GM12878 (cell line): Measurements from ENCODE around the gene DLX6. TPM values are rescaled to one million over a fixed set of nuclear protein-coding genes. Genes with fewer than 3 reads are reported as not detected.

Experiments
- ATAC-seq: fragments of 200-7000 bp; cut with Tn5 transposase; 3 replicates; pipeline ENCODE4 v1.9.1; 2020; ENCODE audit warnings: mild to moderate bottlenecking, moderate library complexity
- BruUV-seq: library from RNA; stranded (reverse); fragments of 400-500 nt; replicated peaks from 2 replicates; lab custom pipeline; 2021; lab: Mats Ljungman, UMichigan
- CTCF ChIA-PET: fragments of 300-600 bp; sonication (Branson Sonifier 250); formaldehyde crosslinking; extraction: SDS; loops from one replicate; lab custom pipeline; 2021; ENCODE audit warnings: inconsistent platforms; lab: Yijun Ruan, JAX
- POLR2A ChIA-PET: fragments of 350-600 bp; formaldehyde crosslinking; extraction: SDS; loops from one replicate; lab custom pipeline; 2021; ENCODE audit warnings: inconsistent platforms; lab: Charles Lee
- RAD21 ChIA-PET: fragments of 300-600 bp; sonication (Branson Sonifier 250); formaldehyde crosslinking; loops from one replicate; lab custom pipeline; 2023; ENCODE audit warnings: antibody characterized with exemption; ENCODE audit not compliant: unreplicated experiment; lab: Charles Lee
- SMC1A ChIA-PET: fragments of 300-600 bp; sonication (Branson Sonifier 250); formaldehyde crosslinking; loops from one replicate; lab custom pipeline; 2023; ENCODE audit not compliant: unreplicated experiment, uncharacterized antibody; lab: Charles Lee
- DNase-seq: peaks from one replicate; pipeline ENCODE4 v3.0.0-alpha.2; 2011; ENCODE audit warnings: low read depth, low spot score
- FAIRE-seq: peaks from 3 replicates; lab custom pipeline; 2011; peaks lifted over from hg19 to GRCh38; lab: Jason Lieb, UNC
- H2AFZ ChIP-seq: 2 replicates; pipeline ENCODE4 v1.6.0; 2011; ENCODE audit warnings: low read depth, low read length, control low read depth; ENCODE audit not compliant: control insufficient read depth
- H3K27ac ChIP-seq: 2 replicates; pipeline ENCODE4 v1.5.1; 2011; ENCODE audit warnings: control low read depth; ENCODE audit not compliant: control insufficient read depth, insufficient read depth
- H3K27me3 ChIP-seq, 2 experiments: replicated peaks in 1 of 2; 2 replicates each; pipeline versions ENCODE4 v1.6.0 to v1.6.1; 2011; ENCODE audit warnings: low read length in 1 of 2; ENCODE audit not compliant: control insufficient read depth in 2 of 2, insufficient read depth in 2 of 2
- H3K36me3 ChIP-seq, 2 experiments: 2 replicates each; pipeline ENCODE4 v1.5.1; 2011; ENCODE audit warnings: low read length in 1 of 2; ENCODE audit not compliant: control insufficient read depth in 2 of 2, insufficient read depth in 2 of 2
- H3K4me1 ChIP-seq: 2 replicates; pipeline ENCODE4 v1.6.1; 2011; ENCODE audit warnings: mild to moderate bottlenecking, low read length, moderate library complexity, mixed read lengths; ENCODE audit not compliant: control insufficient read depth, insufficient read depth
- H3K4me2 ChIP-seq: 2 replicates; pipeline ENCODE4 v1.6.0; 2011; ENCODE audit warnings: control low read depth; ENCODE audit not compliant: control insufficient read depth, insufficient read depth
- H3K4me3 ChIP-seq: fragments of 200-600 bp; sonication (generic); 2 replicates; pipeline ENCODE4 v1.5.1; 2016
- H3K79me2 ChIP-seq: 2 replicates; pipeline ENCODE4 v1.6.0; 2011; ENCODE audit warnings: low read length; ENCODE audit not compliant: control insufficient read depth, insufficient read depth
- H3K9ac ChIP-seq: 2 replicates; pipeline ENCODE4 v1.8.0; 2011; ENCODE audit warnings: low read length, control low read depth, mixed read lengths; ENCODE audit not compliant: control insufficient read depth, insufficient read depth
- H3K9me3 ChIP-seq: replicated peaks from 3 replicates; pipeline ENCODE4 v1.5.1; 2011; ENCODE audit warnings: mild to moderate bottlenecking, low read length; ENCODE audit not compliant: control insufficient read depth, insufficient read depth
- H4K20me1 ChIP-seq: 2 replicates; pipeline ENCODE4 v1.6.0; 2011; ENCODE audit not compliant: control insufficient read depth, insufficient read depth
- BACH1 ChIP-seq: fragments of 450-650 bp; IDR thresholded peaks from 2 replicates; pipeline ENCODE4 v1.6.1; 2017; ENCODE audit warnings: mild to moderate bottlenecking, borderline replicate concordance
- CBX5 ChIP-seq: sonication (generic); IDR thresholded peaks from 2 replicates; pipeline ENCODE4 v1.6.1; 2016; ENCODE audit warnings: low read depth, moderate library complexity, mild to moderate bottlenecking, inconsistent platforms
- E2F8 ChIP-seq: fragments of 450-650 bp; IDR thresholded peaks from 2 replicates; pipeline ENCODE4 v1.6.1; 2018; ENCODE audit warnings: mild to moderate bottlenecking, low read depth, moderate library complexity; ENCODE audit not compliant: partially characterized antibody
- EED ChIP-seq: sonication (generic); IDR thresholded peaks from 2 replicates; pipeline ENCODE4 v1.6.1; 2016; ENCODE audit warnings: antibody characterized with exemption, low read depth
- FOXM1 ChIP-seq: IDR thresholded peaks from 2 replicates; pipeline ENCODE4 v1.6.1; 2012; ENCODE audit warnings: low read depth, mild to moderate bottlenecking, inconsistent platforms, low read length, moderate library complexity
- GABPA ChIP-seq: IDR thresholded peaks from 2 replicates; pipeline ENCODE4 v1.6.1; 2014; ENCODE audit warnings: antibody characterized with exemption, low read depth, mild to moderate bottlenecking, inconsistent platforms
- KAT2A ChIP-seq: conservative IDR thresholded peaks from 2 replicates; pipeline ENCODE4 v1.6.1; 2011; ENCODE audit warnings: low read depth, low read length; ENCODE audit not compliant: control insufficient read depth
- MLLT1 ChIP-seq: fragments of 450-650 bp; IDR thresholded peaks from 2 replicates; pipeline ENCODE4 v1.6.1; 2016; ENCODE audit warnings: mild to moderate bottlenecking
- RB1 ChIP-seq: fragments of 450-650 bp; formaldehyde crosslinking; IDR thresholded peaks from 2 replicates; pipeline ENCODE4 v1.6.1; 2017; ENCODE audit warnings: mild to moderate bottlenecking, borderline replicate concordance
- SMAD5 ChIP-seq: IDR thresholded peaks from 2 replicates; pipeline ENCODE4 v1.6.1; 2016; ENCODE audit warnings: antibody characterized with exemption, low read depth
- SPI1 ChIP-seq: IDR thresholded peaks from 2 replicates; pipeline ENCODE4 v1.6.1; 2011; ENCODE audit warnings: low read depth, mild to moderate bottlenecking, low read length, moderate library complexity, borderline replicate concordance; ENCODE audit not compliant: insufficient read depth
- SUZ12 ChIP-seq: fragments of 200-600 bp; sonication (generic); IDR thresholded peaks from one replicate; pipeline ENCODE4 v1.6.1; 2018; ENCODE audit warnings: antibody characterized with exemption, mild to moderate bottlenecking; ENCODE audit not compliant: unreplicated experiment
- YBX1 ChIP-seq: fragments of 450-650 bp; IDR thresholded peaks from 2 replicates; pipeline ENCODE4 v1.6.1; 2016; ENCODE audit warnings: antibody characterized with exemption
- ZBTB4 ChIP-seq: fragments of 450-650 bp; formaldehyde crosslinking; IDR thresholded peaks from 2 replicates; pipeline ENCODE4 v1.4.0; 2022; ENCODE audit warnings: mild to moderate bottlenecking, moderate library complexity
- ZNF384 ChIP-seq: IDR thresholded peaks from 2 replicates; pipeline ENCODE4 v1.6.1; 2012; ENCODE audit warnings: low read depth, mild to moderate bottlenecking, low read length, improper control_type of control experiment, borderline replicate concordance
- ZSCAN29 ChIP-seq: fragments of 450-650 bp; IDR thresholded peaks from 2 replicates; pipeline ENCODE4 v1.6.1; 2017; ENCODE audit warnings: mild to moderate bottlenecking, moderate library complexity
- WGBS: methylation state at CpG from one replicate; pipeline ENCODE4 v1.1.6; 2016; ENCODE audit warnings: low lambda C conversion rate; ENCODE audit not compliant: insufficient replicate concordance, insufficient coverage; ENCODE audit errors: missing lambda C conversion rate; 5-methylcytosine and 5-hydroxymethylcytosine counted together
- in situ Hi-C: fragments of 300-500 bp; cut with MboI; formaldehyde crosslinking; loops from 9 replicates; pipeline ENCODE4 v1.14.3; 2018; ENCODE audit warnings: mixed read lengths
- intact Hi-C: fragments of 100-400 bp; cut with micrococcal nuclease; formaldehyde crosslinking; loops from one replicate; pipeline ENCODE4 v1.14.2; 2022; ENCODE audit not compliant: unreplicated experiment
- polyA plus RNA-seq, 11 experiments: library from polyadenylated mRNA; depleted of rRNA in 4 of 11; unstranded in 6 of 11; stranded (reverse) in 5 of 11; fragments of >200 nt; fragmentation: Nextera tagmentation in 4 of 11; fragmentation: Illumina TruSeq in 1 of 11; extraction: Ambion mirVana in 4 of 11; extraction: Trizol in 1 of 11; gene quantifications; 1 replicate in 1 of 11; 2 replicates in 10 of 11; pipeline versions ENCODE4 v1.2.1 to v1.2.3, GENCODE V29; 2011 to 2016; ENCODE audit warnings: inconsistent platforms in 2 of 11, missing spikeins in 2 of 11, low read depth in 1 of 11
- total RNA-seq, 4 experiments: library from RNA; depleted of rRNA in 3 of 4; stranded (reverse); fragments of >200 nt in 3 of 4; fragmentation: Illumina TruSeq in 1 of 4; extraction: Trizol in 1 of 4; gene quantifications; 2 replicates each; pipeline versions ENCODE4 v1.2.1 to v1.2.3, GENCODE V29; 2013 to 2021

DLX6 gene
- total and polyA plus RNA-seq, 10 of the 15 experiments (the other 5 are each of a cell fraction or from before 2014, with no cell fraction given), result not detected

GRCh38 chr7:96989859-96990317 is 15.5 kb upstream of the DLX6 start (continued):
- TF ChIP-seq E2F8, result no peak
- no peak for TF ChIP-seq CBX5

GRCh38 chr7:96991546-96992191 is 13.7 kb upstream of the DLX6 start:
- H3K9me3 ChIP-seq, result no peaks in the 10 kb centered on the region; the same call in 2 of the 3 replicates
- H3K4me3 ChIP-seq, result no peak overlapping the region
- ChIA-PET CTCF (no interaction called here), POLR2A (interaction anchor here (0.6 kb wide), 1 partner anchor 621 kb away, joined by 7 read pairs; no protein-coding TSS in a partner anchor), RAD21 (no interaction called here), SMC1A (no interaction called here)
- ATAC-seq, result no peak
- H3K27me3 ChIP-seq, result peaks cover 8 to 16% of the 10 kb centered on the region in 2 experiments
- no peaks in the 10 kb centered on the region for H3K4me1 ChIP-seq
- no peak overlapping the region for H3K27ac ChIP-seq
- H2AFZ ChIP-seq, result no peak overlapping the region
- DNase-seq, result no peak
- H3K79me2 ChIP-seq, result no peaks in the 10 kb centered on the region
- 12% methylated on average over 13 of the region's 13 CpGs for WGBS
- in situ Hi-C loops, result no loop called here
- H4K20me1 ChIP-seq, result no peaks in the 10 kb centered on the region; the same call in 1 of the 2 replicates
- H3K4me2 ChIP-seq, result no peak overlapping the region
- no TSS peak for BruUV-seq
- intact Hi-C loops, result no loop called here
- FAIRE-seq, result no peak
- H3K36me3 ChIP-seq, result no peaks in the 10 kb centered on the region
- no peak overlapping the region for H3K9ac ChIP-seq
- TF ChIP-seq GABPA, result no peak
- TF ChIP-seq BACH1, result no peak
- TF ChIP-seq FOXM1, result no peak
- no peak for TF ChIP-seq ZNF384
- TF ChIP-seq SMAD5, result no peak
- no peak for TF ChIP-seq EED
- TF ChIP-seq ZBTB4 (CRISPR knock-in tag), result no peak
- TF ChIP-seq RB1, result no peak
- no peak for TF ChIP-seq ZSCAN29
- no peak for TF ChIP-seq SUZ12
- no peak for TF ChIP-seq YBX1
- TF ChIP-seq SPI1, result no peak
- TF ChIP-seq MLLT1, result no peak
- TF ChIP-seq KAT2A, result no peak
